ENCODE measurements around the gene RBFOX2. TPM values are rescaled to one million over a fixed set of nuclear protein-coding genes. Genes with fewer than 3 reads are reported as not detected.

Gene RBFOX2
- total and polyA plus RNA-seq, 12 donors: 15.7 to 86.6 (median 69.8) TPM

DNA sequence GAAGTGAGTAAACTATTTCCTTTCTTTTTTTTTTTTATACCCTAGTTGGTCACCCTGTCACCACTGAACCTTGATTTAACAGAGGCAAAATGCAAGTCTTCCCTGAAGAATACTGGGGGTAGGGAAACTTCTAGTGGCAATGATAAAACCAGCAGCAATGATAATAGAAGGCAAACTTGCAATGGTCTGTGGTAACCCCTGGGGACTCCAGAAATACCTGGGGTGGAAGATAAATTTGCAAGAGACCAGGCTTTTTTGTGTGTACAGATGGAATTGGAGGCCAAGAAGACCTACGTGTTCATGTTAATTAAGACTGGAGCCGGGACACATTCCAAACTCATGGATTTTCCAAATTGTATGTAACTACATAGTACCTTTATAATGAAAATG, 299.3 kb downstream of the RBFOX2 start:
- no peaks in the 10 kb centered on the region for H3K27me3 ChIP-seq
- H3K4me1 ChIP-seq (replicated peaks in 1 of 2): no peaks in the 10 kb centered on the region
- H3K36me3 ChIP-seq (replicated peaks in 1 of 2): no peaks in the 10 kb centered on the region
- no peak for DNase-seq
- intact Hi-C loops (cut with DNase I): no loop called here
- H3K9me3 ChIP-seq (replicated peaks in 1 of 3): no peaks in the 10 kb centered on the region
- no peak for TF ChIP-seq POLR2A (IDR thresholded peaks at IDR 0.05)
- TF ChIP-seq, protein P1, sequence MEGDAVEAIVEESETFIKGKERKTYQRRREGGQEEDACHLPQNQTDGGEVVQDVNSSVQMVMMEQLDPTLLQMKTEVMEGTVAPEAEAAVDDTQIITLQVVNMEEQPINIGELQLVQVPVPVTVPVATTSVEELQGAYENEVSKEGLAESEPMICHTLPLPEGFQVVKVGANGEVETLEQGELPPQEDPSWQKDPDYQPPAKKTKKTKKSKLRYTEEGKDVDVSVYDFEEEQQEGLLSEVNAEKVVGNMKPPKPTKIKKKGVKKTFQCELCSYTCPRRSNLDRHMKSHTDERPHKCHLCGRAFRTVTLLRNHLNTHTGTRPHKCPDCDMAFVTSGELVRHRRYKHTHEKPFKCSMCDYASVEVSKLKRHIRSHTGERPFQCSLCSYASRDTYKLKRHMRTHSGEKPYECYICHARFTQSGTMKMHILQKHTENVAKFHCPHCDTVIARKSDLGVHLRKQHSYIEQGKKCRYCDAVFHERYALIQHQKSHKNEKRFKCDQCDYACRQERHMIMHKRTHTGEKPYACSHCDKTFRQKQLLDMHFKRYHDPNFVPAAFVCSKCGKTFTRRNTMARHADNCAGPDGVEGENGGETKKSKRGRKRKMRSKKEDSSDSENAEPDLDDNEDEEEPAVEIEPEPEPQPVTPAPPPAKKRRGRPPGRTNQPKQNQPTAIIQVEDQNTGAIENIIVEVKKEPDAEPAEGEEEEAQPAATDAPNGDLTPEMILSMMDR (IDR thresholded peaks at IDR 0.05): no peak
- no peak overlapping the region for H3K27ac ChIP-seq
- 91 to 98% (median 97%) methylated on average over 2 of the region's 2 CpGs for WGBS, 4 donors
- H3K4me3 ChIP-seq: no peak overlapping the region

DNA sequence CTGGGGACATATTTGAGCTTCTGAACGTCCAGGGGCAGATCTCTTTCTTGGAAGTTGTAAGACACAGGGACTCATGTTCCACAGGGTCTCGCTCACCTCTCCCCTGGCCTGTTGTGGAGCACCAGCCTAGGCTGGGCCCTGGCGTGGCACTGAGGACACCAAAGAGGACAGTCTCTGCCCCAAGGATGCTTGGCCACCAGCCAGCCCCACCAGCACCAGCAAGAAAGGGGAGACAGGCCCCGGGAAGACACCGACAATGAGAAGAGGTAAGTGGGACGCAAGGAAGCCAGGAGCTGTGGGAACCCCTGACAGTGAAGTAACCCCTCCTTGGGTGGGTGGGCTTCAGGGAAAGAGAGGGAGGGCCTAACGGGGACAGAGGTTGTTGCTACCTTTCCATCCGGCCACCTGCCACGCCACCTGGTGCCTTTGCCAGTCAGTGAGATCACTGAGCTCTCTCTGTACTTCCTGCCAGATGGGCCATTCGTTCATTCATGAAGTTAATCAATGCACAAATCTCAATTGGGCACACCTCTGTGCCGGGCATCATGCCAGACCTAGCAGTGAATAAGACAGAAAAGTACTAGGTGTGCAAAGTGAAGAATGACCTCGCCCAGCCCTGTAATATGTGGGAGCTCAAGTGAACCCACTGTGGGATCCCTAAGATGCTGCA, 299.9 kb downstream of the RBFOX2 start:
- no peak overlapping the region for H3K27ac ChIP-seq
- H3K36me3 ChIP-seq (replicated peaks in 1 of 2): no peaks in the 10 kb centered on the region
- intact Hi-C loops (cut with DNase I): no loop called here
- 82 to 87% (median 84%) methylated on average over 10 to 12 of the region's 12 CpGs for WGBS, 4 donors
- no peaks in the 10 kb centered on the region for H3K9me3 ChIP-seq (replicated peaks in 1 of 3)
- H3K4me1 ChIP-seq (replicated peaks in 1 of 2): no peaks in the 10 kb centered on the region
- DNase-seq: no peak
- H3K4me3 ChIP-seq: no peak overlapping the region
- TF ChIP-seq, protein P1 (IDR thresholded peaks at IDR 0.05): no peak
- no peak for TF ChIP-seq POLR2A (IDR thresholded peaks at IDR 0.05)
- H3K27me3 ChIP-seq: no peaks in the 10 kb centered on the region

GRCh38 chr22:35727436-35727835, 301.2 kb downstream of the RBFOX2 start:
- Histone ChIP-seq H3K27me3 (no peaks in the 10 kb centered on the region), H3K4me1 (replicated peaks in 1 of 2) (no peaks in the 10 kb centered on the region), H3K36me3 (replicated peaks in 1 of 2) (no peaks in the 10 kb centered on the region), H3K4me3 (no peak overlapping the region), H3K27ac (no peak overlapping the region), H3K9me3 (replicated peaks in 1 of 3) (no peaks in the 10 kb centered on the region)
- TF ChIP-seq, protein P1 (IDR thresholded peaks at IDR 0.05): no peak
- no peak for DNase-seq
- intact Hi-C loops (cut with DNase I): no loop called here
- WGBS, 4 donors: 60 to 81% (median 77%) methylated on average over 11 of the region's 11 CpGs

GRCh38 chr22:35726933-35727332, 301.7 kb downstream of the RBFOX2 start:
- H3K4me3 ChIP-seq: no peak overlapping the region
- H3K27ac ChIP-seq: no peak overlapping the region
- 86 to 90% (median 89%) methylated on average over 14 to 15 of the region's 15 CpGs for WGBS, 4 donors
- H3K36me3 ChIP-seq (replicated peaks in 1 of 2): no peaks in the 10 kb centered on the region
- no peaks in the 10 kb centered on the region for H3K4me1 ChIP-seq (replicated peaks in 1 of 2)
- DNase-seq: no peak
- no peak for TF ChIP-seq POLR2A (IDR thresholded peaks at IDR 0.05)
- TF ChIP-seq, protein P1 (IDR thresholded peaks at IDR 0.05): no peak
- H3K27me3 ChIP-seq: no peaks in the 10 kb centered on the region
- H3K9me3 ChIP-seq (replicated peaks in 1 of 3): no peaks in the 10 kb centered on the region
- intact Hi-C loops (cut with DNase I): no loop called here

All from adrenal gland (tissue), 12 donors.